GM23338 (cell line): ENCODE measurements around the gene SIRPB1. TPM values are rescaled to one million over a fixed set of nuclear protein-coding genes. Genes with fewer than 3 reads are reported as not detected.

Experiments used
- ATAC-seq: fragments of 200-7000 bp; cut with Tn5 transposase; 3 replicates; pipeline ENCODE4 v1.9.1; 2020
- DNase-seq: peaks from one replicate; pipeline ENCODE4 v3.0.0-alpha.2; 2015; ENCODE audit warnings: low spot score
- H2AFZ ChIP-seq: fragments of 200-600 bp; sonication (generic); 2 replicates; pipeline ENCODE4 v1.8.0; 2016; ENCODE audit warnings: antibody characterized with exemption, mild to moderate bottlenecking, moderate library complexity
- H3F3A ChIP-seq: fragments of 200-600 bp; sonication (generic); replicated peaks from 2 replicates; pipeline ENCODE4 v1.8.0; 2017; ENCODE audit warnings: antibody characterized with exemption, mixed run types, low read depth
- H3K27ac ChIP-seq: fragments of 200-600 bp; sonication (generic); 2 replicates; pipeline ENCODE4 v1.6.1; 2016; ENCODE audit warnings: low read depth
- H3K27me3 ChIP-seq: fragments of 200-600 bp; sonication (generic); 2 replicates; pipeline ENCODE4 v1.8.0; 2016; ENCODE audit warnings: mild to moderate bottlenecking, mixed run types, moderate library complexity; ENCODE audit not compliant: insufficient read depth
- H3K36me3 ChIP-seq: fragments of 200-600 bp; sonication (generic); 2 replicates; pipeline ENCODE4 v1.8.0; 2016; ENCODE audit warnings: mild to moderate bottlenecking; ENCODE audit not compliant: insufficient read depth
- H3K4me1 ChIP-seq: fragments of 200-600 bp; sonication (generic); 2 replicates; pipeline ENCODE4 v1.8.0; 2016; ENCODE audit warnings: mild to moderate bottlenecking, moderate library complexity; ENCODE audit not compliant: insufficient read depth
- H3K4me2 ChIP-seq: fragments of 200-600 bp; sonication (generic); 2 replicates; pipeline ENCODE4 v1.7.1; 2017; ENCODE audit warnings: mixed run types
- H3K4me3 ChIP-seq: fragments of 200-600 bp; sonication (generic); 2 replicates; pipeline ENCODE4 v1.6.1; 2016; ENCODE audit warnings: mixed run types
- H3K79me2 ChIP-seq: fragments of 200-600 bp; sonication (generic); replicated peaks from 2 replicates; pipeline ENCODE4 v1.8.0; 2017; ENCODE audit warnings: mild to moderate bottlenecking; ENCODE audit not compliant: insufficient read depth
- H3K9me2 ChIP-seq: fragments of 200-600 bp; sonication (generic); 2 replicates; pipeline ENCODE4 v1.8.0; 2017; ENCODE audit not compliant: insufficient read depth
- H4K20me1 ChIP-seq: fragments of 200-600 bp; sonication (generic); replicated peaks from 2 replicates; pipeline ENCODE4 v1.8.0; 2017; ENCODE audit warnings: mild to moderate bottlenecking; ENCODE audit not compliant: insufficient read depth
- H3K27ac Mint-ChIP-seq: 2 replicates; pipeline ENCODE4 v1.8.0; 2020; ENCODE audit warnings: inconsistent platforms, mild to moderate bottlenecking, moderate library complexity, mixed read lengths
- H3K27me3 Mint-ChIP-seq: 3 replicates; pipeline ENCODE4 v1.8.0; 2022; ENCODE audit warnings: low read depth, mild to moderate bottlenecking, moderate library complexity, mixed read lengths, inconsistent platforms; ENCODE audit not compliant: insufficient read depth, poor library complexity
- H3K36me3 Mint-ChIP-seq: 3 replicates; pipeline ENCODE4 v1.8.0; 2021; ENCODE audit warnings: low read depth, mild to moderate bottlenecking, inconsistent platforms, moderate library complexity, mixed read lengths
- H3K4me1 Mint-ChIP-seq: 3 replicates; pipeline ENCODE4 v1.8.0; 2020; ENCODE audit warnings: mild to moderate bottlenecking, inconsistent platforms, mixed read lengths
- H3K4me3 Mint-ChIP-seq: 3 replicates; pipeline ENCODE4 v1.8.0; 2021; ENCODE audit warnings: moderate library complexity, mild to moderate bottlenecking, inconsistent platforms, mixed read lengths
- H3K9me3 Mint-ChIP-seq: 3 replicates; pipeline ENCODE4 v1.8.0; 2020; ENCODE audit warnings: moderate library complexity, mild to moderate bottlenecking, inconsistent platforms, mixed read lengths
- CREB1 ChIP-seq: fragments of 250-450 bp; sonication (Bioruptor Pico); IDR thresholded peaks from 2 replicates; pipeline ENCODE4 v1.5.0; 2020; ENCODE audit warnings: low read depth, mild to moderate bottlenecking, moderate library complexity
- EZH2 ChIP-seq: fragments of 200-600 bp; sonication (generic); IDR thresholded peaks from one replicate; pipeline ENCODE4 v1.8.0; 2017; ENCODE audit warnings: antibody characterized with exemption, mild to moderate bottlenecking, low read depth; ENCODE audit not compliant: unreplicated experiment
- EZH2phosphoT487 ChIP-seq: fragments of 200-600 bp; sonication (generic); IDR thresholded peaks from one replicate; pipeline ENCODE4 v1.8.1; 2018; ENCODE audit warnings: antibody characterized with exemption; ENCODE audit not compliant: unreplicated experiment
- JUNB ChIP-seq: IDR thresholded peaks from one replicate; pipeline ENCODE4 v1.6.1; 2016; ENCODE audit warnings: antibody characterized with exemption; ENCODE audit not compliant: unreplicated experiment
- NANOG ChIP-seq: IDR thresholded peaks from 2 replicates; pipeline ENCODE4 v1.6.1; 2016; ENCODE audit warnings: antibody characterized with exemption, borderline replicate concordance
- POLR2AphosphoS5 ChIP-seq: IDR thresholded peaks from 2 replicates; pipeline ENCODE4 v1.6.1; 2016; ENCODE audit warnings: antibody characterized with exemption, low read depth
- STAT1 ChIP-seq: IDR thresholded peaks from one replicate; pipeline ENCODE4 v1.6.1; 2016; ENCODE audit warnings: antibody characterized with exemption; ENCODE audit not compliant: unreplicated experiment
- ZNF114 ChIP-seq: fragments of 250-450 bp; sonication (Bioruptor Pico); IDR thresholded peaks from 2 replicates; pipeline ENCODE4 v1.5.0; 2020; ENCODE audit warnings: mild to moderate bottlenecking, moderate library complexity
- ZNF331 ChIP-seq: fragments of 250-450 bp; sonication (Bioruptor Pico); IDR thresholded peaks from 2 replicates; pipeline ENCODE4 v1.5.0; 2020; ENCODE audit warnings: low read depth, mild to moderate bottlenecking, moderate library complexity
- polyA plus RNA-seq: library from polyadenylated mRNA; unstranded; fragments of >200 nt; fragmentation: Nextera tagmentation; extraction: Ambion mirVana; gene quantifications from 2 replicates; pipeline ENCODE4 v1.2.1, GENCODE V29; 2016
- total RNA-seq: library from RNA; depleted of rRNA; stranded (reverse); fragments of >200 nt; shearing (Covaris generic); gene quantifications from 2 replicates; pipeline ENCODE4 v1.2.3, GENCODE V29; 2014
- TF ChIP-seq, protein P1 (sequence below): fragments of 250-450 bp; sonication (Bioruptor Pico); IDR thresholded peaks from 2 replicates; pipeline ENCODE4 v1.5.0; 2020; ENCODE audit warnings: mild to moderate bottlenecking, moderate library complexity
- TF ChIP-seq, protein P2 (sequence below), 2 experiments: fragments of 200-600 bp in 1 of 2; sonication (generic) in 1 of 2; conservative IDR thresholded peaks; 2 replicates each; pipeline versions ENCODE4 v1.5.1 to v1.6.1; 2016 to 2017; ENCODE audit warnings: antibody characterized with exemption in 2 of 2, low read depth in 2 of 2, mild to moderate bottlenecking in 2 of 2, moderate library complexity in 1 of 2
- TF ChIP-seq, protein P3 (sequence below): IDR thresholded peaks from one replicate; pipeline ENCODE4 v1.6.1; 2018; ENCODE audit warnings: antibody characterized with exemption; ENCODE audit not compliant: unreplicated experiment
- TF ChIP-seq, protein P4 (sequence below): IDR thresholded peaks from 2 replicates; pipeline ENCODE4 v1.6.1; 2016; ENCODE audit warnings: antibody characterized with exemption

SIRPB1 gene
- total and polyA plus RNA-seq, 2 experiments from 2014 or later = not detected

DNA sequence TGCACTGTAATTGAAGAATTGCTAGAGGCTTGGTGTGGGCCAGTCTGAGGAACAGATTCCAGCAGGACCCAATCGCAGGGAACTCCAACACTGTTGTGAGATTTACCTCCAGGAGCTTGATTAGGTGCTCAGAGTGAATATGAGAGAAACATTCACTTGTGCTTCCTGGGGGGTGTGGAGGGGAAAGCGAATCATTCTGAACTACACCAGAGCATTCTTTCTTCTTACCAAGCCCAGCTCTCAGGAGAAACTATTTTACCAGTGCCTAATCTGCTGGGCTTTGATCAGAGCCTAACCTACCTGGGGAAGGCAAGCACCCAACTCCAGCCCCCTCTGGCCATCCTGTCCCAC lies 7.4 kb upstream of the SIRPB1 start:
- DNase-seq (no peak), ATAC-seq (no peak)
- Histone ChIP-seq H3K4me3 (no peak overlapping the region), H3F3A (no peaks in the 10 kb centered on the region), H3K4me2 (no peak overlapping the region), H3K27me3 (no peaks in the 10 kb centered on the region), H3K27ac (no peak overlapping the region), H3K9me2 (peaks cover 8% of the 10 kb centered on the region), H3K36me3 (no peaks in the 10 kb centered on the region), H4K20me1 (no peaks in the 10 kb centered on the region), H2AFZ (no peak overlapping the region), H3K79me2 (no peaks in the 10 kb centered on the region), H3K4me1 (peaks cover 11% of the 10 kb centered on the region)
- TF ChIP-seq EZH2 = no peak
- TF ChIP-seq, protein P1, sequence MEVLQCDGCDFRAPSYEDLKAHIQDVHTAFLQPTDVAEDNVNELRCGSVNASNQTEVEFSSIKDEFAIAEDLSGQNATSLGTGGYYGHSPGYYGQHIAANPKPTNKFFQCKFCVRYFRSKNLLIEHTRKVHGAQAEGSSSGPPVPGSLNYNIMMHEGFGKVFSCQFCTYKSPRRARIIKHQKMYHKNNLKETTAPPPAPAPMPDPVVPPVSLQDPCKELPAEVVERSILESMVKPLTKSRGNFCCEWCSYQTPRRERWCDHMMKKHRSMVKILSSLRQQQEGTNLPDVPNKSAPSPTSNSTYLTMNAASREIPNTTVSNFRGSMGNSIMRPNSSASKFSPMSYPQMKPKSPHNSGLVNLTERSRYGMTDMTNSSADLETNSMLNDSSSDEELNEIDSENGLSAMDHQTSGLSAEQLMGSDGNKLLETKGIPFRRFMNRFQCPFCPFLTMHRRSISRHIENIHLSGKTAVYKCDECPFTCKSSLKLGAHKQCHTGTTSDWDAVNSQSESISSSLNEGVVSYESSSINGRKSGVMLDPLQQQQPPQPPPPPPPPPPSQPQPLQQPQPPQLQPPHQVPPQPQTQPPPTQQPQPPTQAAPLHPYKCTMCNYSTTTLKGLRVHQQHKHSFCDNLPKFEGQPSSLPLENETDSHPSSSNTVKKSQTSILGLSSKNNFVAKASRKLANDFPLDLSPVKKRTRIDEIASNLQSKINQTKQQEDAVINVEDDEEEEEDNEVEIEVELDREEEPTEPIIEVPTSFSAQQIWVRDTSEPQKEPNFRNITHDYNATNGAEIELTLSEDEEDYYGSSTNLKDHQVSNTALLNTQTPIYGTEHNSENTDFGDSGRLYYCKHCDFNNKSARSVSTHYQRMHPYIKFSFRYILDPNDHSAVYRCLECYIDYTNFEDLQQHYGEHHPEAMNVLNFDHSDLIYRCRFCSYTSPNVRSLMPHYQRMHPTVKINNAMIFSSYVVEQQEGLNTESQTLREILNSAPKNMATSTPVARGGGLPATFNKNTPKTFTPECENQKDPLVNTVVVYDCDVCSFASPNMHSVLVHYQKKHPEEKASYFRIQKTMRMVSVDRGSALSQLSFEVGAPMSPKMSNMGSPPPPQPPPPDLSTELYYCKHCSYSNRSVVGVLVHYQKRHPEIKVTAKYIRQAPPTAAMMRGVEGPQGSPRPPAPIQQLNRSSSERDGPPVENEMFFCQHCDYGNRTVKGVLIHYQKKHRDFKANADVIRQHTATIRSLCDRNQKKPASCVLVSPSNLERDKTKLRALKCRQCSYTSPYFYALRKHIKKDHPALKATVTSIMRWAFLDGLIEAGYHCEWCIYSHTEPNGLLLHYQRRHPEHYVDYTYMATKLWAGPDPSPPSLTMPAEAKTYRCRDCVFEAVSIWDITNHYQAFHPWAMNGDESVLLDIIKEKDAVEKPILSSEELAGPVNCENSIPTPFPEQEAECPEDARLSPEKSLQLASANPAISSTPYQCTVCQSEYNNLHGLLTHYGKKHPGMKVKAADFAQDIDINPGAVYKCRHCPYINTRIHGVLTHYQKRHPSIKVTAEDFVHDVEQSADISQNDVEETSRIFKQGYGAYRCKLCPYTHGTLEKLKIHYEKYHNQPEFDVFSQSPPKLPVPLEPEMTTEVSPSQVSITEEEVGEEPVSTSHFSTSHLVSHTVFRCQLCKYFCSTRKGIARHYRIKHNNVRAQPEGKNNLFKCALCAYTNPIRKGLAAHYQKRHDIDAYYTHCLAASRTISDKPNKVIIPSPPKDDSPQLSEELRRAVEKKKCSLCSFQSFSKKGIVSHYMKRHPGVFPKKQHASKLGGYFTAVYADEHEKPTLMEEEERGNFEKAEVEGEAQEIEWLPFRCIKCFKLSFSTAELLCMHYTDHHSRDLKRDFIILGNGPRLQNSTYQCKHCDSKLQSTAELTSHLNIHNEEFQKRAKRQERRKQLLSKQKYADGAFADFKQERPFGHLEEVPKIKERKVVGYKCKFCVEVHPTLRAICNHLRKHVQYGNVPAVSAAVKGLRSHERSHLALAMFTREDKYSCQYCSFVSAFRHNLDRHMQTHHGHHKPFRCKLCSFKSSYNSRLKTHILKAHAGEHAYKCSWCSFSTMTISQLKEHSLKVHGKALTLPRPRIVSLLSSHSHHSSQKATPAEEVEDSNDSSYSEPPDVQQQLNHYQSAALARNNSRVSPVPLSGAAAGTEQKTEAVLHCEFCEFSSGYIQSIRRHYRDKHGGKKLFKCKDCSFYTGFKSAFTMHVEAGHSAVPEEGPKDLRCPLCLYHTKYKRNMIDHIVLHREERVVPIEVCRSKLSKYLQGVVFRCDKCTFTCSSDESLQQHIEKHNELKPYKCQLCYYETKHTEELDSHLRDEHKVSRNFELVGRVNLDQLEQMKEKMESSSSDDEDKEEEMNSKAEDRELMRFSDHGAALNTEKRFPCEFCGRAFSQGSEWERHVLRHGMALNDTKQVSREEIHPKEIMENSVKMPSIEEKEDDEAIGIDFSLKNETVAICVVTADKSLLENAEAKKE (CRISPR knock-in tag) = no peak
- TF ChIP-seq, protein P2, sequence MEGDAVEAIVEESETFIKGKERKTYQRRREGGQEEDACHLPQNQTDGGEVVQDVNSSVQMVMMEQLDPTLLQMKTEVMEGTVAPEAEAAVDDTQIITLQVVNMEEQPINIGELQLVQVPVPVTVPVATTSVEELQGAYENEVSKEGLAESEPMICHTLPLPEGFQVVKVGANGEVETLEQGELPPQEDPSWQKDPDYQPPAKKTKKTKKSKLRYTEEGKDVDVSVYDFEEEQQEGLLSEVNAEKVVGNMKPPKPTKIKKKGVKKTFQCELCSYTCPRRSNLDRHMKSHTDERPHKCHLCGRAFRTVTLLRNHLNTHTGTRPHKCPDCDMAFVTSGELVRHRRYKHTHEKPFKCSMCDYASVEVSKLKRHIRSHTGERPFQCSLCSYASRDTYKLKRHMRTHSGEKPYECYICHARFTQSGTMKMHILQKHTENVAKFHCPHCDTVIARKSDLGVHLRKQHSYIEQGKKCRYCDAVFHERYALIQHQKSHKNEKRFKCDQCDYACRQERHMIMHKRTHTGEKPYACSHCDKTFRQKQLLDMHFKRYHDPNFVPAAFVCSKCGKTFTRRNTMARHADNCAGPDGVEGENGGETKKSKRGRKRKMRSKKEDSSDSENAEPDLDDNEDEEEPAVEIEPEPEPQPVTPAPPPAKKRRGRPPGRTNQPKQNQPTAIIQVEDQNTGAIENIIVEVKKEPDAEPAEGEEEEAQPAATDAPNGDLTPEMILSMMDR (conservative IDR thresholded peaks at IDR 0.05; ENCODE audit: low read depth in 2 of 2) = no peak
- no peak for TF ChIP-seq CREB1 (CRISPR knock-in tag)
- TF ChIP-seq ZNF114 (CRISPR knock-in tag) = no peak
- TF ChIP-seq, protein P3, sequence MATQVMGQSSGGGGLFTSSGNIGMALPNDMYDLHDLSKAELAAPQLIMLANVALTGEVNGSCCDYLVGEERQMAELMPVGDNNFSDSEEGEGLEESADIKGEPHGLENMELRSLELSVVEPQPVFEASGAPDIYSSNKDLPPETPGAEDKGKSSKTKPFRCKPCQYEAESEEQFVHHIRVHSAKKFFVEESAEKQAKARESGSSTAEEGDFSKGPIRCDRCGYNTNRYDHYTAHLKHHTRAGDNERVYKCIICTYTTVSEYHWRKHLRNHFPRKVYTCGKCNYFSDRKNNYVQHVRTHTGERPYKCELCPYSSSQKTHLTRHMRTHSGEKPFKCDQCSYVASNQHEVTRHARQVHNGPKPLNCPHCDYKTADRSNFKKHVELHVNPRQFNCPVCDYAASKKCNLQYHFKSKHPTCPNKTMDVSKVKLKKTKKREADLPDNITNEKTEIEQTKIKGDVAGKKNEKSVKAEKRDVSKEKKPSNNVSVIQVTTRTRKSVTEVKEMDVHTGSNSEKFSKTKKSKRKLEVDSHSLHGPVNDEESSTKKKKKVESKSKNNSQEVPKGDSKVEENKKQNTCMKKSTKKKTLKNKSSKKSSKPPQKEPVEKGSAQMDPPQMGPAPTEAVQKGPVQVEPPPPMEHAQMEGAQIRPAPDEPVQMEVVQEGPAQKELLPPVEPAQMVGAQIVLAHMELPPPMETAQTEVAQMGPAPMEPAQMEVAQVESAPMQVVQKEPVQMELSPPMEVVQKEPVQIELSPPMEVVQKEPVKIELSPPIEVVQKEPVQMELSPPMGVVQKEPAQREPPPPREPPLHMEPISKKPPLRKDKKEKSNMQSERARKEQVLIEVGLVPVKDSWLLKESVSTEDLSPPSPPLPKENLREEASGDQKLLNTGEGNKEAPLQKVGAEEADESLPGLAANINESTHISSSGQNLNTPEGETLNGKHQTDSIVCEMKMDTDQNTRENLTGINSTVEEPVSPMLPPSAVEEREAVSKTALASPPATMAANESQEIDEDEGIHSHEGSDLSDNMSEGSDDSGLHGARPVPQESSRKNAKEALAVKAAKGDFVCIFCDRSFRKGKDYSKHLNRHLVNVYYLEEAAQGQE = no peak
- no peak for TF ChIP-seq POLR2AphosphoS5
- no peak for TF ChIP-seq STAT1
- no peak for TF ChIP-seq EZH2phosphoT487
- TF ChIP-seq, protein P4, sequence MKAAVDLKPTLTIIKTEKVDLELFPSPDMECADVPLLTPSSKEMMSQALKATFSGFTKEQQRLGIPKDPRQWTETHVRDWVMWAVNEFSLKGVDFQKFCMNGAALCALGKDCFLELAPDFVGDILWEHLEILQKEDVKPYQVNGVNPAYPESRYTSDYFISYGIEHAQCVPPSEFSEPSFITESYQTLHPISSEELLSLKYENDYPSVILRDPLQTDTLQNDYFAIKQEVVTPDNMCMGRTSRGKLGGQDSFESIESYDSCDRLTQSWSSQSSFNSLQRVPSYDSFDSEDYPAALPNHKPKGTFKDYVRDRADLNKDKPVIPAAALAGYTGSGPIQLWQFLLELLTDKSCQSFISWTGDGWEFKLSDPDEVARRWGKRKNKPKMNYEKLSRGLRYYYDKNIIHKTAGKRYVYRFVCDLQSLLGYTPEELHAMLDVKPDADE = no peak
- TF ChIP-seq JUNB = no peak
- no peak for TF ChIP-seq NANOG
- no peak for TF ChIP-seq ZNF331 (CRISPR knock-in tag)
- H3K36me3 Mint-ChIP-seq = no peaks in the 10 kb centered on the region
- H3K27ac Mint-ChIP-seq = no peak overlapping the region
- no peak overlapping the region for H3K4me3 Mint-ChIP-seq
- peaks cover 33% of the 10 kb centered on the region for H3K4me1 Mint-ChIP-seq
- H3K27me3 Mint-ChIP-seq = peaks cover 9% of the 10 kb centered on the region
- no peaks in the 10 kb centered on the region for H3K9me3 Mint-ChIP-seq
